ENCODE results near the gene TTYH2.

Gene TTYH2

GRCh38 chr17:74198694-74199093 is 14.7 kb upstream of the TTYH2 start:
- Histone ChIP-seq H3K9me2 (ENCODE audit: low read depth, low read length) (no peaks in the 10 kb centered on the region), H3K9ac (ENCODE audit: low read length) (no peak overlapping the region), H3K4me2 (ENCODE audit: low read length) (no peak overlapping the region), H2AFZ (ENCODE audit: low read length) (no peak overlapping the region), H3K27ac (ENCODE audit: low read depth, low read length, poor library complexity, severe bottlenecking) (no peak overlapping the region), H3K9me3 (ENCODE audit: low read length) (no peaks in the 10 kb centered on the region), H3F3A (ENCODE audit: insufficient read depth, low read length) (no peaks in the 10 kb centered on the region), H3K4me3 (ENCODE audit: low read depth, low read length, poor library complexity, severe bottlenecking) (no peak overlapping the region), H3K4me1 (ENCODE audit: insufficient read depth, low read length, severe bottlenecking) (no peaks in the 10 kb centered on the region), H3K27me3 (ENCODE audit: insufficient read depth, low read length) (no peaks in the 10 kb centered on the region; the same call in 1 of the 2 replicates), H4K20me1 (ENCODE audit: insufficient read depth, low read length) (no peaks in the 10 kb centered on the region), H3K79me2 (ENCODE audit: insufficient read depth, low read length) (peaks cover under 1% of the 10 kb centered on the region; the same call in 1 of the 2 replicates), H3K36me3 (ENCODE audit: insufficient read depth, low read length) (peaks cover under 1% of the 10 kb centered on the region; the same call in 1 of the 2 replicates)
- TF ChIP-seq, protein P1, sequence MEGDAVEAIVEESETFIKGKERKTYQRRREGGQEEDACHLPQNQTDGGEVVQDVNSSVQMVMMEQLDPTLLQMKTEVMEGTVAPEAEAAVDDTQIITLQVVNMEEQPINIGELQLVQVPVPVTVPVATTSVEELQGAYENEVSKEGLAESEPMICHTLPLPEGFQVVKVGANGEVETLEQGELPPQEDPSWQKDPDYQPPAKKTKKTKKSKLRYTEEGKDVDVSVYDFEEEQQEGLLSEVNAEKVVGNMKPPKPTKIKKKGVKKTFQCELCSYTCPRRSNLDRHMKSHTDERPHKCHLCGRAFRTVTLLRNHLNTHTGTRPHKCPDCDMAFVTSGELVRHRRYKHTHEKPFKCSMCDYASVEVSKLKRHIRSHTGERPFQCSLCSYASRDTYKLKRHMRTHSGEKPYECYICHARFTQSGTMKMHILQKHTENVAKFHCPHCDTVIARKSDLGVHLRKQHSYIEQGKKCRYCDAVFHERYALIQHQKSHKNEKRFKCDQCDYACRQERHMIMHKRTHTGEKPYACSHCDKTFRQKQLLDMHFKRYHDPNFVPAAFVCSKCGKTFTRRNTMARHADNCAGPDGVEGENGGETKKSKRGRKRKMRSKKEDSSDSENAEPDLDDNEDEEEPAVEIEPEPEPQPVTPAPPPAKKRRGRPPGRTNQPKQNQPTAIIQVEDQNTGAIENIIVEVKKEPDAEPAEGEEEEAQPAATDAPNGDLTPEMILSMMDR (IDR thresholded peaks at IDR 0.05; ENCODE audit: low read length), result no peak
- TF ChIP-seq EZH2 (IDR thresholded peaks at IDR 0.05; ENCODE audit: borderline replicate concordance, low read length), result no peak

DNA sequence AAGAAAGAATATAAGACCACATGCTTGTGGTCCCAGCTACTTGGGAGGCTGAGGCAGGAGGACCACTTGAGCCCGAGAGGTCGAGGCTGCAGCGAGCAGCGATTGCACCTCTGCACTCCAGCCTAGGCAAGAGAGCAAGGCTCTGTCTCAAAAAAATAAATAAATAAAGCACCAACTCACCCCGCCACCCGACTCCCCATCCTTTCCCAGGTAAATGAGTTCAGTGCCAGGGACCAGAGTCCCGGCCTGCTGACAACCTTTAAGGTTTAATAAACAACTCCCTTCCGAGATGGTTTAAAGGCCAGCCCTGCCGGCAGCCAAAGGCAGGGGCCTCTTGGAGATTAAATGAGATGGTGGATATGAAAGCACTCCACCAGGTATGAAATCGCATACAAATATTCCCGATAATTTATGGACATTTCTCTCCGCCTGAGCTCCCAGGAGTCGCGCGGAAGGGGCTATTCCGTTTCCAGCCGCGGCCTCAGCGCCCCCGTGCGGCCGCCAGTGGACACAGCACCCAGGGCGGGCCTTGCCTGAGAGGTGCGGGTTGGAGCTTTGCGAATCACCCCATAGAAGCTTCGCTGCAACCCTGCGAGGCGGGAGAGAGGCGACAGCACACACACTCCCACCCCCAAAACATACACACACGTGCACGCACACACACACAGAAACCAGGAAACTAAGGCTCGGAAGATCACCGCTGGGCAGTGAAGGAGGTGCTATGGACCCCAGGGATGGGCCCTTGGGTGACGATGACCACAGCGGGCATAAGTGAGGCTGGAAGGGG is 13.9 kb upstream of the TTYH2 start:
- TF ChIP-seq, protein P1 (IDR thresholded peaks at IDR 0.05; ENCODE audit: low read length), result peak; percentile 98
- TF ChIP-seq EZH2 (IDR thresholded peaks at IDR 0.05; ENCODE audit: borderline replicate concordance, low read length), result no peak
- no peaks in the 10 kb centered on the region; the same call in 1 of the 2 replicates for H3K27me3 ChIP-seq (ENCODE audit: insufficient read depth, low read length)
- H3K4me3 ChIP-seq (ENCODE audit: low read depth, low read length, poor library complexity, severe bottlenecking), result no peak overlapping the region

DNA sequence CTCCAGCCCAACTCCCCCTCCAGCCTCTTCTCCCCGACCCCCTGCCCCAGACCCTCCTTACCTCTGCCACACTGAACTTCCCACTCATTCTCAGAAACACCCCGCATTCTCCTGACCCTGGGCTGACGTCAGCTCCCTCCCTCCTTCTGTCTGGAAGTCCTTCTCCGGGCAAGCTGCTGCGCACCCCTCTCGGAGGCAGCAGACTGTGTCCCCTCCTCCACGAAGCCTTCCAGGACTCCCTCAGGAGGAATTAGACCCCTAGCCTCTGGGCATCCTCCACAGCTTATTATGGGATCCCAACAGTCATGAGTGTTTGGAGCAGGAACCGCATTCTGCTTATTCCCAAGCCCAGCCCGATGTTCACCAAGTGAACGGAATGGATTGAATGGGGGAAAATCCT is 13.3 kb upstream of the TTYH2 start:
- Histone ChIP-seq H3K4me2 (ENCODE audit: low read length) (no peak overlapping the region), H2AFZ (ENCODE audit: low read length) (no peak overlapping the region)
- TF ChIP-seq, protein P1 (IDR thresholded peaks at IDR 0.05; ENCODE audit: low read length), result no peak
- TF ChIP-seq EZH2 (IDR thresholded peaks at IDR 0.05; ENCODE audit: borderline replicate concordance, low read length), result no peak

More for the DNA sequence above, 13.9 kb upstream of the TTYH2 start:
- H3F3A ChIP-seq (ENCODE audit: insufficient read depth, low read length), result no peaks in the 10 kb centered on the region
- peaks cover 8% of the 10 kb centered on the region for H3K79me2 ChIP-seq (ENCODE audit: insufficient read depth, low read length)
- no peak overlapping the region for H3K9ac ChIP-seq (ENCODE audit: low read length)
- H3K27ac ChIP-seq (ENCODE audit: low read depth, low read length, poor library complexity, severe bottlenecking), result no peak overlapping the region
- no peaks in the 10 kb centered on the region for H3K9me3 ChIP-seq (ENCODE audit: low read length)
- H3K9me2 ChIP-seq (ENCODE audit: low read depth, low read length), result no peaks in the 10 kb centered on the region
- no peak overlapping the region for H3K4me2 ChIP-seq (ENCODE audit: low read length)
- no peaks in the 10 kb centered on the region for H4K20me1 ChIP-seq (ENCODE audit: insufficient read depth, low read length)
- peaks cover 9% of the 10 kb centered on the region for H3K36me3 ChIP-seq (ENCODE audit: insufficient read depth, low read length)
- no peak overlapping the region for H2AFZ ChIP-seq (ENCODE audit: low read length)
- H3K4me1 ChIP-seq (ENCODE audit: insufficient read depth, low read length, severe bottlenecking), result peaks cover 2% of the 10 kb centered on the region

More for the DNA sequence above, 13.3 kb upstream of the TTYH2 start:
- Histone ChIP-seq H3K36me3 (ENCODE audit: insufficient read depth, low read length) (peaks cover 15% of the 10 kb centered on the region), H3K4me3 (ENCODE audit: low read depth, low read length, poor library complexity, severe bottlenecking) (no peak overlapping the region), H4K20me1 (ENCODE audit: insufficient read depth, low read length) (no peaks in the 10 kb centered on the region), H3K27me3 (ENCODE audit: insufficient read depth, low read length) (no peaks in the 10 kb centered on the region; the same call in 1 of the 2 replicates), H3K9me2 (ENCODE audit: low read depth, low read length) (no peaks in the 10 kb centered on the region), H3K4me1 (ENCODE audit: insufficient read depth, low read length, severe bottlenecking) (peaks cover 8% of the 10 kb centered on the region), H3K79me2 (ENCODE audit: insufficient read depth, low read length) (peaks cover 13% of the 10 kb centered on the region), H3K27ac (ENCODE audit: low read depth, low read length, poor library complexity, severe bottlenecking) (no peak overlapping the region), H3K9me3 (ENCODE audit: low read length) (no peaks in the 10 kb centered on the region), H3K9ac (ENCODE audit: low read length) (no peak overlapping the region), H3F3A (ENCODE audit: insufficient read depth, low read length) (no peaks in the 10 kb centered on the region)

Measured in OCI-LY1 (cell line).